Mesenchymal stem cell (in vitro differentiated cells and primary cell): ENCODE results near the gene APOC4.

Source experiments
- DNase-seq: peaks from one replicate; pipeline ENCODE4 v3.0.0-alpha.2; 2013
- H2AFZ ChIP-seq: one replicate; pipeline ENCODE4 v1.6.1; 2013; ENCODE audit warnings: low read depth, mild to moderate bottlenecking, control low read depth, inconsistent platforms, low read length, moderate library complexity
- H2AK5ac ChIP-seq: 2 replicates; pipeline ENCODE4 v1.6.1; 2013; ENCODE audit warnings: low read length, moderate library complexity, mild to moderate bottlenecking, inconsistent platforms; ENCODE audit not compliant: severe bottlenecking
- H2BK120ac ChIP-seq: one replicate; pipeline ENCODE4 v1.6.1; 2013; ENCODE audit warnings: low read depth, mild to moderate bottlenecking, inconsistent platforms, low read length, moderate library complexity
- H2BK12ac ChIP-seq, 2 experiments: one replicate each; pipeline ENCODE4 v1.6.1; 2013; ENCODE audit warnings: inconsistent platforms in 2 of 2, low read length in 2 of 2, mild to moderate bottlenecking in 2 of 2, moderate library complexity in 2 of 2, control low read depth in 1 of 2
- H2BK15ac ChIP-seq: one replicate; pipeline ENCODE4 v1.6.1; 2013; ENCODE audit warnings: mild to moderate bottlenecking, low read depth, inconsistent platforms; ENCODE audit not compliant: poor library complexity, severe bottlenecking
- H2BK5ac ChIP-seq: 2 replicates; pipeline ENCODE4 v1.6.1; 2013; ENCODE audit warnings: low read depth, mild to moderate bottlenecking, low read length, control low read depth, inconsistent platforms; ENCODE audit not compliant: poor library complexity, severe bottlenecking
- H3K14ac ChIP-seq, 2 experiments: one replicate each; pipeline ENCODE4 v1.6.1; 2013; ENCODE audit warnings: inconsistent platforms in 2 of 2, low read length in 2 of 2, control low read depth in 1 of 2, mild to moderate bottlenecking in 1 of 2, moderate library complexity in 1 of 2
- H3K18ac ChIP-seq, 2 experiments: one replicate each; pipeline ENCODE4 v1.6.1; 2013; ENCODE audit warnings: inconsistent platforms in 2 of 2, low read length in 2 of 2, control low read depth in 1 of 2, low read depth in 1 of 2, mild to moderate bottlenecking in 1 of 2
- H3K23ac ChIP-seq, 2 experiments: one replicate each; pipeline ENCODE4 v1.6.1; 2013; ENCODE audit warnings: inconsistent platforms in 2 of 2, low read length in 2 of 2, mild to moderate bottlenecking in 2 of 2, moderate library complexity in 2 of 2, control low read depth in 1 of 2
- H3K27ac ChIP-seq: 2 replicates; pipeline ENCODE4 v1.5.1; 2013; ENCODE audit warnings: mild to moderate bottlenecking, moderate library complexity, low read length, control low read depth, inconsistent platforms; ENCODE audit not compliant: poor library complexity, severe bottlenecking
- H3K27me3 ChIP-seq, 2 experiments: 2 replicates each; pipeline versions ENCODE4 v1.6.1 to v1.7.0; 2013; ENCODE audit warnings: low read length in 2 of 2, mild to moderate bottlenecking in 2 of 2, moderate library complexity in 2 of 2, control low read depth in 1 of 2, inconsistent platforms in 1 of 2; ENCODE audit not compliant: control insufficient read depth in 1 of 2, insufficient read depth in 1 of 2
- H3K36me3 ChIP-seq, 2 experiments: 2 replicates each; pipeline versions ENCODE4 v1.6.1 to v1.7.0; 2013; ENCODE audit warnings: low read length in 2 of 2, control low read depth in 1 of 2, inconsistent platforms in 1 of 2, low read depth in 1 of 2, mild to moderate bottlenecking in 1 of 2; ENCODE audit not compliant: insufficient read depth in 2 of 2, control insufficient read depth in 1 of 2
- H3K4ac ChIP-seq, 2 experiments: one replicate each; pipeline ENCODE4 v1.6.1; 2013; ENCODE audit warnings: inconsistent platforms in 2 of 2, low read length in 2 of 2, mild to moderate bottlenecking in 2 of 2, moderate library complexity in 2 of 2, control low read depth in 1 of 2, low read depth in 1 of 2
- H3K4me1 ChIP-seq: 2 replicates; pipeline ENCODE4 v1.6.1; 2013; ENCODE audit warnings: low read depth, low read length, control low read depth; ENCODE audit not compliant: control insufficient read depth, insufficient read depth
- H3K4me2 ChIP-seq: 2 replicates; pipeline ENCODE4 v1.6.1; 2013; ENCODE audit warnings: low read length, mild to moderate bottlenecking, inconsistent platforms; ENCODE audit not compliant: poor library complexity, severe bottlenecking
- H3K4me3 ChIP-seq, 2 experiments: 2 replicates each; pipeline versions ENCODE4 v1.5.1 to v1.7.0; 2013; ENCODE audit warnings: low read length in 2 of 2, mild to moderate bottlenecking in 2 of 2, control low read depth in 1 of 2, low read depth in 1 of 2; ENCODE audit not compliant: insufficient read depth in 1 of 2
- H3K79me1 ChIP-seq: replicated peaks from 2 replicates; pipeline ENCODE4 v1.6.1; 2013; ENCODE audit warnings: mild to moderate bottlenecking, control low read depth, low read length, inconsistent platforms; ENCODE audit not compliant: poor library complexity, severe bottlenecking
- H3K9ac ChIP-seq: 2 replicates; pipeline ENCODE4 v1.7.0; 2013; ENCODE audit warnings: mild to moderate bottlenecking, low read length, moderate library complexity
- H3K9me3 ChIP-seq: 2 replicates; pipeline ENCODE4 v1.7.0; 2013; ENCODE audit warnings: mild to moderate bottlenecking, low read length; ENCODE audit not compliant: control insufficient read depth
- H4K8ac ChIP-seq: one replicate; pipeline ENCODE4 v1.6.1; 2013; ENCODE audit warnings: inconsistent platforms, mild to moderate bottlenecking, low read length, moderate library complexity
- H4K91ac ChIP-seq: one replicate; pipeline ENCODE4 v1.6.1; 2013; ENCODE audit warnings: mild to moderate bottlenecking, low read length, inconsistent platforms
- WGBS: methylation state at CpG from one replicate; pipeline ENCODE4 v1.1.7; 2013; ENCODE audit warnings: mixed read lengths; 5-methylcytosine and 5-hydroxymethylcytosine counted together

APOC4 gene

GRCh38 chr19:44955505-44956439 is 13.7 kb downstream of the APOC4 start:
- Histone ChIP-seq H3K27me3 (no peaks in the 10 kb centered on the region), H2BK5ac (no peak overlapping the region), H3K9ac (peak overlapping the region; percentile 94), H3K4me2 (peak overlapping the region; percentile 20), H4K8ac (peak overlapping the region; percentile 31), H3K18ac (peak overlapping the region; percentile 68 to 81), H3K4me3 (peak overlapping the region; percentile 92 to 97), H2BK15ac (no peak overlapping the region), H3K9me3 (no peaks in the 10 kb centered on the region), H2BK120ac (no peak overlapping the region), H4K91ac (peak overlapping the region; percentile 19), H3K79me1 (peaks cover 13% of the 10 kb centered on the region), H2AFZ (peak overlapping the region; percentile 37), H3K23ac (peak overlapping the region; percentile 15 to 65), H3K4ac (peak overlapping the region in 1 of 2 experiments; percentile 76), H2AK5ac (no peak overlapping the region), H3K4me1 (peaks cover 19% of the 10 kb centered on the region), H2BK12ac (no peak overlapping the region), H3K27ac (no peak overlapping the region), H3K36me3 (peaks cover 9 to 17% of the 10 kb centered on the region in 2 experiments), H3K14ac (peak overlapping the region in 1 of 2 experiments; percentile 82)
- WGBS = 7% methylated on average over 40 of the region's 40 CpGs
- peak; percentile 11 for DNase-seq

- Histone ChIP-seq H3K4me3 (peak overlapping the region in 1 of 2 experiments; percentile 97), H3K4me2 (no peak overlapping the region), H2AK5ac (no peak overlapping the region), H3K4me1 (peaks cover 18% of the 10 kb centered on the region), H3K9ac (peak overlapping the region; percentile 94), H3K4ac (no peak overlapping the region), H4K8ac (no peak overlapping the region), H3K27me3 (no peaks in the 10 kb centered on the region), H3K9me3 (no peaks in the 10 kb centered on the region), H3K27ac (no peak overlapping the region), H2BK120ac (no peak overlapping the region), H3K36me3 (peaks cover 24 to 30% of the 10 kb centered on the region in 2 experiments), H3K14ac (no peak overlapping the region), H4K91ac (no peak overlapping the region), H3K18ac (no peak overlapping the region), H2BK12ac (no peak overlapping the region), H2AFZ (no peak overlapping the region), H2BK5ac (no peak overlapping the region), H2BK15ac (no peak overlapping the region), H3K79me1 (peaks cover 23% of the 10 kb centered on the region), H3K23ac (no peak overlapping the region)
- DNase-seq = no peak
- over 99% methylated on average over 7 of the region's 7 CpGs for WGBS
These were observed 15.5 kb downstream of the APOC4 start for GRCh38 chr19:44957526-44957925.

GRCh38 chr19:44958090-44958489 is 16.1 kb downstream of the APOC4 start:
- WGBS = 95% methylated on average over 9 of the region's 9 CpGs
- H3K23ac ChIP-seq = no peak overlapping the region
- no peak overlapping the region for H3K4me2 ChIP-seq
- no peak for DNase-seq
- H2AFZ ChIP-seq = no peak overlapping the region
- H3K9me3 ChIP-seq = no peaks in the 10 kb centered on the region
- no peak overlapping the region for H3K4me3 ChIP-seq
- H4K91ac ChIP-seq = no peak overlapping the region
- no peak overlapping the region for H3K14ac ChIP-seq
- H3K27ac ChIP-seq = no peak overlapping the region
- peaks cover 18% of the 10 kb centered on the region for H3K4me1 ChIP-seq
- no peaks in the 10 kb centered on the region for H3K27me3 ChIP-seq
- no peak overlapping the region for H2BK120ac ChIP-seq
- H4K8ac ChIP-seq = no peak overlapping the region
- H3K36me3 ChIP-seq = peaks cover 27 to 30% of the 10 kb centered on the region in 2 experiments
- no peak overlapping the region for H2BK5ac ChIP-seq
- H3K79me1 ChIP-seq = peaks cover 24% of the 10 kb centered on the region
- H2AK5ac ChIP-seq = no peak overlapping the region
- H3K9ac ChIP-seq = peak overlapping the region; percentile 94
- no peak overlapping the region for H2BK12ac ChIP-seq
- no peak overlapping the region for H2BK15ac ChIP-seq
- H3K18ac ChIP-seq = no peak overlapping the region
- no peak overlapping the region for H3K4ac ChIP-seq

GRCh38 chr19:44959691-44960090 is 17.7 kb downstream of the APOC4 start:
- Histone ChIP-seq H4K8ac (no peak overlapping the region), H2AK5ac (no peak overlapping the region), H3K18ac (no peak overlapping the region), H3K79me1 (peaks cover 25% of the 10 kb centered on the region), H3K4me3 (no peak overlapping the region), H3K14ac (no peak overlapping the region), H2BK120ac (no peak overlapping the region), H3K4me1 (peaks cover 15% of the 10 kb centered on the region), H3K23ac (no peak overlapping the region), H3K36me3 (peaks cover 34 to 38% of the 10 kb centered on the region in 2 experiments), H4K91ac (no peak overlapping the region), H2BK15ac (no peak overlapping the region), H2AFZ (no peak overlapping the region), H3K27me3 (no peaks in the 10 kb centered on the region), H3K9me3 (no peaks in the 10 kb centered on the region), H3K4ac (no peak overlapping the region), H3K9ac (peak overlapping the region; percentile 36), H2BK5ac (no peak overlapping the region), H3K27ac (no peak overlapping the region), H3K4me2 (no peak overlapping the region), H2BK12ac (no peak overlapping the region)
- WGBS = 76% methylated on average over 5 of the region's 5 CpGs
- no peak for DNase-seq
